PFSK-1 (cell line): ENCODE results near the gene MCM5.

Experiments
- FOXP2 ChIP-seq: optimal IDR thresholded peaks from 2 replicates; pipeline ENCODE3; 2011; ENCODE audit warnings: borderline replicate concordance, control low read depth, inconsistent platforms; ENCODE audit not compliant: insufficient read depth; ENCODE audit errors: extremely low read length, extremely low read depth
- POLR2AphosphoS5 ChIP-seq: IDR thresholded peaks from 2 replicates; pipeline ENCODE4 v1.6.1; 2012; ENCODE audit warnings: low read depth, mild to moderate bottlenecking, control low read depth, low read length, moderate library complexity
- REST ChIP-seq, 2 experiments: IDR thresholded peaks; 2 replicates each; pipeline versions ENCODE4 v1.6.1 to v1.8.0; 2011 to 2012; ENCODE audit warnings: low read depth in 2 of 2, low read length in 2 of 2, control low read depth in 1 of 2, inconsistent platforms in 1 of 2, mild to moderate bottlenecking in 1 of 2, moderate library complexity in 1 of 2; ENCODE audit not compliant: insufficient read depth in 1 of 2
- SIN3A ChIP-seq: IDR thresholded peaks from 2 replicates; pipeline ENCODE4 v1.6.1; 2012; ENCODE audit warnings: mild to moderate bottlenecking, low read length, moderate library complexity, borderline replicate concordance; ENCODE audit not compliant: insufficient read depth
- TAF1 ChIP-seq: IDR thresholded peaks from 2 replicates; pipeline ENCODE4 v1.6.1; 2012; ENCODE audit warnings: low read length, control low read depth, borderline replicate concordance; ENCODE audit not compliant: insufficient read depth

MCM5 gene

DNA sequence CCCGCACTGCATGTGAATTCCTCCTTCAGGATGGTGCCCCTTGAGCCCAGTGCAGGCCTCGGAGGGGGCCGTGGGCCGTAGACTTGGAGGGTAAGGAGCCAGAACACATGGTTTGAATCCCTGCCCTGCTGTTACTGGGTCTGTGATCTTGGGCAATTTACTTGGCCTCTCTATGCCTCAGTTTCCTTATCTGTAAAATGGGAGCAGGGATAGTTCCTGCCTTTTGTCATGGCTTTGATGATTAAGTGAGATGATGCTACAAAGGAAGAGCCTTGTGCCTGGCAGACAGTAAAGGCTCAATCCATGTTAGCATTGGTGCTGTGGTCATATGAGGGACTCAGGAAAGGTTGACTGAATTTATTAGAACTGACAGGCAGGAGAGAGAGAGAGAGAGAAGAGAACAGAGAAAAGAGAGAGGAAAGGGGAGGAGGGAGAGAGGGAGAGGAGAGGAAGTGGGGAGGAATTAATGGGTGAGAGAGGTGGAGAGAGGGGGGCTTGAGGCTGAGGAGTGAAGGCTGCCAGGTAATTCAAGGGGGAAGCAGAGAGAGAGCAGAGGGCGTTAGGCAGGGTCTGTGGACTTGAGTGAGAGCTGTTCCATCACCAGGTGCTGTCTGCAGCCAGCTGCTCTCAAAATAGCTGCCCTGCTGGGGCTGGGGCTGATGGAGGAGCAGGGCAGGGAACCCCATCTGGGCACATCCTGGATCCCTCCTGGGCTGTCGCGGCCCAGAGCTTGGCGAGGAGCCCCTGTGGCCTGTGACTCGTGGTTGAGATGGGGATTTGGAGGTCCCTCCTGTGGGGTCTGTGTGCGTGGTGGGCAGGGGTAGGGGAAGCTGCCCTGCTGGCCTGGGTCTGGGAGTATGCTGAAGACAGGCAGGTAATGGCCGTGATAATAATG lies 44.1 kb downstream of the MCM5 start:
- TF ChIP-seq POLR2AphosphoS5 = no peak
- TF ChIP-seq SIN3A = no peak
- no peak for TF ChIP-seq REST (IDR thresholded peaks at IDR 0.05; ENCODE audit: insufficient read depth in 1 of 2, low read depth in 2 of 2, low read length in 2 of 2)
- no peak for TF ChIP-seq FOXP2
- TF ChIP-seq TAF1 = no peak

- TF ChIP-seq POLR2AphosphoS5 = no peak
- TF ChIP-seq SIN3A = no peak
- TF ChIP-seq TAF1 = no peak
- TF ChIP-seq FOXP2 = no peak
- no peak for TF ChIP-seq REST (IDR thresholded peaks at IDR 0.05; ENCODE audit: insufficient read depth in 1 of 2, low read depth in 2 of 2, low read length in 2 of 2)
These were observed 44.9 kb downstream of the MCM5 start for GRCh38 chr22:35444685-35445399.

GRCh38 chr22:35445933-35446332 lies 46.0 kb downstream of the MCM5 start:
- no peak for TF ChIP-seq SIN3A
- TF ChIP-seq FOXP2 = no peak
- no peak for TF ChIP-seq REST (IDR thresholded peaks at IDR 0.05; ENCODE audit: insufficient read depth in 1 of 2, low read depth in 2 of 2, low read length in 2 of 2)
- no peak for TF ChIP-seq TAF1
- TF ChIP-seq POLR2AphosphoS5 = no peak

DNA sequence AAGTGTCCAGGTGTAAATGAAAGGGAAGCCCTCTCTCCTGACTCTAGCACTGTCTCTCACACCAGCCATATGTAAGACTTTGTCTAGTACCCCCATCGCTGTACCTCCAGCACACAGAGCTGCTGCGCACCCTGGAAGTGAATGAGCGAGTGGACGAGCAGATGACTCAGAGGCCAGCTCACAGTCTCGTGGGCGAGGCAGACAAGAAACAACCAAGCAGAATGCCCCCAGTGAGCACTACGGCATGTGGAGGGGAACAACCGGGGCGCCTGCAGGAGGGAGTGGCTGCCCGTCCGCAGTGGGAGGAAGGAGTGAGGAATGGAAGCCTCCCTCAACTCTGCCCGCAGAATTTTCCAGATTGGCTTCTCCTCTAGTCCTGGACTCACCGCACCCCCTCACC lies 46.4 kb downstream of the MCM5 start:
- TF ChIP-seq SIN3A (no peak), TAF1 (no peak), REST (IDR thresholded peaks at IDR 0.05; ENCODE audit: insufficient read depth in 1 of 2, low read depth in 2 of 2, low read length in 2 of 2) (no peak), POLR2AphosphoS5 (no peak), FOXP2 (no peak)
